Measurements from ENCODE around the gene IFT88.

DNA sequence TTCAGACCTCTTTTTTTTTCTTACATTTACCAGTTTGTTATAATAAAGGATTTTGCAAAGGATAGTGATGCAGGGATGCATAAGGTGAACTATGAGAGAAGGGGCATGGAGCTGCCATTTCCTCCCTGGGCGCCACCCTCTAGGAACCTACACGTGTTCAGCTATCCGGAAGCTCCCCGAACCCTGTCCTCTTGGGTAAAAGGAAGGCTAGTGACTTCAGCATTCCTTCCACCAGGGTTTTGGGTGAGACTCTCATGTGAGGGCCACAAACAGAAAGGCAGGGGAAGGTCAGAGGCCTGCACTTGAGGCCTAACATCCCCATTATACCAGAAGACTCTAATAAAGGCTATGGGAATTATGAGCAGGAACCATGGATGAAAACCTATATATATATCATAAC lies 57.3 kb downstream of the IFT88 start:
- TF ChIP-seq SETDB1 (IDR thresholded peaks at IDR 0.05; ENCODE audit: insufficient read length, low read length): no peak
- TF ChIP-seq CTCF (tag by site-specific recombination; IDR thresholded peaks at IDR 0.05): no peak
- TF ChIP-seq ZNF132 (tag by site-specific recombination; IDR thresholded peaks at IDR 0.05; ENCODE audit: borderline replicate concordance): no peak
- no peak for TF ChIP-seq ZSCAN30 (tag by site-specific recombination; IDR thresholded peaks at IDR 0.05)
- TF ChIP-seq ZNF121 (tag by site-specific recombination; IDR thresholded peaks at IDR 0.05): no peak
- TF ChIP-seq ZNF670 (tag by site-specific recombination; IDR thresholded peaks at IDR 0.05; ENCODE audit: low read depth): no peak
- no peak for TF ChIP-seq REST (tag by site-specific recombination; IDR thresholded peaks at IDR 0.05)
- no peak for TF ChIP-seq YY1 (tag by site-specific recombination; IDR thresholded peaks at IDR 0.05)
- TF ChIP-seq, protein P1, sequence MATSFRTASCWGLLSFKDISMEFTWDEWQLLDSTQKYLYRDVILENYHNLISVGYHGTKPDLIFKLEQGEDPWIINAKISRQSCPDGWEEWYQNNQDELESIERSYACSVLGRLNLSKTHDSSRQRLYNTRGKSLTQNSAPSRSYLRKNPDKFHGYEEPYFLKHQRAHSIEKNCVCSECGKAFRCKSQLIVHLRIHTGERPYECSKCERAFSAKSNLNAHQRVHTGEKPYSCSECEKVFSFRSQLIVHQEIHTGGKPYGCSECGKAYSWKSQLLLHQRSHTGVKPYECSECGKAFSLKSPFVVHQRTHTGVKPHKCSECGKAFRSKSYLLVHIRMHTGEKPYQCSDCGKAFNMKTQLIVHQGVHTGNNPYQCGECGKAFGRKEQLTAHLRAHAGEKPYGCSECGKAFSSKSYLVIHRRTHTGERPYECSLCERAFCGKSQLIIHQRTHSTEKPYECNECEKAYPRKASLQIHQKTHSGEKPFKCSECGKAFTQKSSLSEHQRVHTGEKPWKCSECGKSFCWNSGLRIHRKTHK (tag by site-specific recombination; IDR thresholded peaks at IDR 0.05): no peak
- TF ChIP-seq ZNF350 (tag by site-specific recombination; IDR thresholded peaks at IDR 0.05): no peak
- no peak for TF ChIP-seq ZNF549 (tag by site-specific recombination; IDR thresholded peaks at IDR 0.05)
- TF ChIP-seq OVOL3 (tag by site-specific recombination; IDR thresholded peaks at IDR 0.05): no peak
